ENCODE data around the gene UBXN11. TPM values are rescaled to one million over a fixed set of nuclear protein-coding genes. Genes with fewer than 3 reads are reported as not detected.

The UBXN11 gene
- total RNA-seq, 2 donors from 2014 or later: 13.2 to 18.1 TPM

GRCh38 chr1:26282401-26282918 is 24.0 kb downstream of the UBXN11 start:
- peaks cover 12% of the 10 kb centered on the region for H3K4me1 ChIP-seq (replicated peaks)
- no peaks in the 10 kb centered on the region for H3K9me3 ChIP-seq
- intact Hi-C loops (cut with DNase I): no loop called here
- no peaks in the 10 kb centered on the region for H3K36me3 ChIP-seq
- no peak for TF ChIP-seq POLR2A (IDR thresholded peaks at IDR 0.05)
- TF ChIP-seq POLR2AphosphoS5 (IDR thresholded peaks at IDR 0.05): no peak
- no peak for TF ChIP-seq CTCF (IDR thresholded peaks at IDR 0.05)
- peak overlapping the region in 1 of 2 donors; percentile 10 for H3K27ac ChIP-seq
- H3K4me3 ChIP-seq: no peak overlapping the region
- DNase-seq (ENCODE audit: low spot score): no peak
- no peaks in the 10 kb centered on the region for H3K27me3 ChIP-seq (replicated peaks; ENCODE audit: insufficient read depth)
- 78% methylated on average over 18 of the region's 22 CpGs for WGBS

- no peaks in the 10 kb centered on the region for H3K27me3 ChIP-seq (replicated peaks; ENCODE audit: insufficient read depth)
- no peaks in the 10 kb centered on the region for H3K9me3 ChIP-seq
- H3K4me1 ChIP-seq (replicated peaks): peaks cover 14% of the 10 kb centered on the region
- WGBS: 14% methylated on average over 9 of the region's 15 CpGs
- H3K36me3 ChIP-seq: no peaks in the 10 kb centered on the region
- H3K27ac ChIP-seq: peak overlapping the region in 1 of 2 donors; percentile 10
- TF ChIP-seq POLR2AphosphoS5 (IDR thresholded peaks at IDR 0.05): no peak
- TF ChIP-seq CTCF (IDR thresholded peaks at IDR 0.05): no peak
- TF ChIP-seq POLR2A (IDR thresholded peaks at IDR 0.05): no peak
- intact Hi-C loops (cut with DNase I): no loop called here
- H3K4me3 ChIP-seq: no peak overlapping the region
- no peak for DNase-seq (ENCODE audit: low spot score)
Observed at GRCh38 chr1:26281971-26282370, 24.5 kb downstream of the UBXN11 start.

GRCh38 chr1:26281091-26281958 is 25.1 kb downstream of the UBXN11 start:
- no peak overlapping the region for H3K27ac ChIP-seq
- H3K4me1 ChIP-seq (replicated peaks): peaks cover 20% of the 10 kb centered on the region
- 89% methylated on average over 5 of the region's 5 CpGs for WGBS
- H3K9me3 ChIP-seq: no peaks in the 10 kb centered on the region
- H3K27me3 ChIP-seq (replicated peaks; ENCODE audit: insufficient read depth): no peaks in the 10 kb centered on the region
- no peak for TF ChIP-seq CTCF (IDR thresholded peaks at IDR 0.05)
- TF ChIP-seq POLR2AphosphoS5 (IDR thresholded peaks at IDR 0.05): no peak
- no peak for TF ChIP-seq POLR2A (IDR thresholded peaks at IDR 0.05)
- DNase-seq (ENCODE audit: low spot score): no peak
- intact Hi-C loops (cut with DNase I): no loop called here
- no peaks in the 10 kb centered on the region for H3K36me3 ChIP-seq
- H3K4me3 ChIP-seq: no peak overlapping the region

- Histone ChIP-seq H3K36me3 (no peaks in the 10 kb centered on the region), H3K4me1 (replicated peaks) (peaks cover 23% of the 10 kb centered on the region), H3K27ac (peak overlapping the region; percentile 87 to 92), H3K9me3 (no peaks in the 10 kb centered on the region), H3K4me3 (peak overlapping the region; percentile 77 to 91), H3K27me3 (replicated peaks; ENCODE audit: insufficient read depth) (no peaks in the 10 kb centered on the region)
- TF ChIP-seq POLR2AphosphoS5 (IDR thresholded peaks at IDR 0.05) (no peak), POLR2A (IDR thresholded peaks at IDR 0.05) (no peak)
- 35% methylated on average over 19 of the region's 20 CpGs for WGBS
- peak; percentile 24 for DNase-seq (ENCODE audit: low spot score)
- intact Hi-C loops (cut with DNase I): no loop called here
Observed at GRCh38 chr1:26280333-26281042, 25.9 kb downstream of the UBXN11 start.
